GM18909 (cell line): ENCODE results near the gene MAPK14.
"Not testable (repeated sequence)": the region's sequence is repeated elsewhere in the genome, so short reads cannot be mapped to it uniquely, and the experiment has no call there.

Source experiments
- ATAC-seq: cut with Tn5 transposase; IDR thresholded peaks from one replicate; pipeline ENCODE4 v1.9.1; 2021; ENCODE audit warnings: mild to moderate bottlenecking; ENCODE audit not compliant: unreplicated experiment, poor library complexity

The MAPK14 gene

DNA sequence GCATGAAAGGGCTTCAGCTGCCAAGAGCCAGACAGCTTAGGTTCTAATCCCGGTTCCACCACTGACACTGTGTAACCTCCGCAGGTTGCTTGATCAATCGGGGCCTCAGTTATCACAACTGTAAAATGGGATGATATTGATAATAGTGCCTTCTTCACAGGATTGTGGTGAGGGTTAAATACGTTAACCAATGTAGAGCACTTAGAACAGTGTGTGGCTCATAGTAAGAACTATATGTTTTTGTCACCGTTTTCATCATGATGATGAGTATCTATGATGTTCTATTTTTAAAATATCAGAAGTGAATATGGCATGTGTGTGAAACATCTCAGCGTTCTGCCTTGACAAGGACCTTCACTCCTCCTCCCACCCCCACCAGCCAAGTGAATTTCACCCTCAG lies 92.4 kb downstream of the MAPK14 start:
- no peak for ATAC-seq

DNA sequence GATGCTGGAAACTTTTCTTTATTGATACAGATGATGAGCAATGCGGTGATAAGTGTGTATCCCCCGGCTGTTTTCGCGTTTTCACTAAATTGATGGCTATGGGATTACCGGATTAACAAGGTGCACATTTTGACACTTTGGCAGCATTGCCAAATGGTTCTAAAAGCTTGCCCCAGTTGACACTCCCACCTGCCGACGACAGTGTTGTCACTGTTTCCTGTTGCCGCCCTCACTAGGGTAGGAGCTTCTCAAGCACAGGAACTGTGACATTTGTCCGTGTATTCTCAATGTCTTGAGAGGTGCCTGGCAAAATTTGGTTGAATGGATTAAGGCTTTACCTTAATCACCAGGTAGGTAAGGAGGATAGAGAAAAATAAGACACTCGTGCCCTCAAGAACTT lies 92.9 kb downstream of the MAPK14 start:
- ATAC-seq = peak; percentile 44

DNA sequence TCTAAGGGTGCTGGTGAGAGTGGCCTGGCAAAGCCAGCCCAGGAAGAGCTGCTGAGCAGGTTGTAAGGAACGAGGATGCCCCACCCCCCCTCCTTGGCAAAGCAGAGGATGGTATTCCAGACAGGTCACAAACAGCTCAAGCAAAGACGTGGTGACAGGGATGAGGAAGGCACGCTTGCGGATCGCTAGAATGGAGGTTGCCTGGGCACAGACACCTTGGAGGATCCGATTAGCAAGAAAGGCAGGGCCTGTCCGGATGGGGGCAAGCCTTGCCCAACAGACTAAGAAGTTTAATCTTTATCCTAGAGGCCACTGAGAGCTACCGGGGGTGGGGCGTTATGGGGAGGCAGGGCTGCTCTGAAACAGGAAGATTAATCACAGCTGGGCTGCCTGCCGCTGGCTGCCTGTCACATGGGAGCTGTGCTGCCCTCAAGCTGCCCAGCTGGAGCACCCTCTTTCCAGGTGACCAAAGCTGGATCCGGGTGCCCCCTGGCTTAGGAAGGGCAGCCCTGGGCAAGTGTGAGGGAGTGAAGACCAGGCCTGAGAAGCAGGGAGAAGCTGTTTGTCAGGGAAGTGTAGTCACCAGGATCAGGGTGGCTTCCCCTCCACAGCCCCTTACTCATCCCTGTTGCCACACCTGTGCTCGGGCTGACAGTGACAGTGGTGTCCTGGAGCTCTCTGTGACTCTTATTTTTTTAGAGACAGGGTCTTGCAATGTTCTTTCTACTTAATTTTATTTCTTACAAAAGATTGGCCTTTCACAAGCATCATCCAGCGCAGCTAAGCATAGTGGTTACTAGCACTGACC lies 93.6 kb downstream of the MAPK14 start:
- ATAC-seq = no peak

DNA sequence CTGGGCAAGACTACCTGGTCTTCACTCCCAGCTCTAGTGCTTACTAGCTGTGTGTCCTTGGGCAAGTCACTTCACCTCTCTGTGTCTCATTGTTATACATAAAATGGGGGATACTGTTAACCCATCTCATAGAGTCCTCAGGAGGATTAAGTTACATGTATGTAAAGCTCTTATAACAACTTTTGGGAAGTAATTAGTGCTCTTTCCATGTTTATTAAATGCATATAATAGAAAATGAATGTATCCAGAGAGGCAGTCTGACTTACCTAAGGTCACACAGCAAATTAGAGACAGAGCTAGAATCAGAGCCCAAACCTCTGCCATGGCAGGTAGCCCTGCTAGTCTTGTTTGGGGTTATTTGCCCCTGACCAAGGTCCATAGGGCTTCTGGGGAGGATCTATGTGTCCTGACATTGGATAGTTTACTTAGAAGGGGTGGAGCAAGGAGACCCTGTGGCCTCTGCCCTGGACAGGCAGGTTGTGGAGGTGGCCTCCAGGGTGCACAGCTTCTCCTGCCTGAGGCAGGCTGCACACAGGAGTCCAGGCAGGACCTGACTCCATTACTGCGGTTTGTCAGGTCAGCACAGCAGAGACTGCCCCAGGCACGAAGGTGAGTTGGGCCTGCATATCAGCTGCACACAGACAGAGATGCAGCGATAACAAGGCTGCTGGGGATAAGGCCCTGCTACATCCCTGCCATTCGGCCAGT lies 94.3 kb downstream of the MAPK14 start:
- no peak for ATAC-seq

DNA sequence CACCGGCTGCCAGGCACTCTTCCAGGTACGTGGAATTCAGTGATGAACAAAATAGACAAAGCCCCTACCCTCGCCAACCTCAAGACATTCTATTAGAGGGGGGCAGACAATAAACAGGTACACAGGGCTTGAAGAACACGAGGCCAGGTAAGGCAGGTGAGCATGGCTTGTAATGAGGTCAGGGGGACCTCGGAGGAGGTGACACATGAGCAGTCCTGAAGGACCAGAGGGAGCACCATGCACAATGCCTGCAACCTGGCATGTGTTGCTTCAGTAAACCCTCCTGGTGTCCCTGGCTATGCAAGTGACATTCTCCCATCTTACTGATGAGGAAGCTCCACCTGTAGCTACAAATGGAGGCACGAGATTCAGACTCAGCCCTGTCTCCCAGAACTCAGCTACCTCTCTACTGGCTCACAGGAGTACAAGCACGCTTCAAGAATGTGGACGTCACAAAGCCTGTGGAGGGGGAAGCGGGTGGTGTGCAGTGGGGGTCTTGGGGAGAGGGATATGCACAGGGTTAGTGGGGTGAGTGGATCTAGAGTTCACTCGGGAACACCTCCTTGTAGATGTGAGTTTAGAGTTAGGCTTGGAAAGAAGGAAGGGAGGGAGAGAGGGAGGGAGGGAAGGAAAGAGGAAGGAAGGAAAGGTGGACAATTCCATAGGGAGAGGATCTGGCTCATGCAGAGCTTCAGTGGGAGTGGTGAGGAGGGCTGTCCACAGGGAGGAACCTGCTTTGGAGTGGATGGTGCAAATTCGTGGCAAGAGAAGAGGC lies 95.1 kb downstream of the MAPK14 start:
- no peak for ATAC-seq

DNA sequence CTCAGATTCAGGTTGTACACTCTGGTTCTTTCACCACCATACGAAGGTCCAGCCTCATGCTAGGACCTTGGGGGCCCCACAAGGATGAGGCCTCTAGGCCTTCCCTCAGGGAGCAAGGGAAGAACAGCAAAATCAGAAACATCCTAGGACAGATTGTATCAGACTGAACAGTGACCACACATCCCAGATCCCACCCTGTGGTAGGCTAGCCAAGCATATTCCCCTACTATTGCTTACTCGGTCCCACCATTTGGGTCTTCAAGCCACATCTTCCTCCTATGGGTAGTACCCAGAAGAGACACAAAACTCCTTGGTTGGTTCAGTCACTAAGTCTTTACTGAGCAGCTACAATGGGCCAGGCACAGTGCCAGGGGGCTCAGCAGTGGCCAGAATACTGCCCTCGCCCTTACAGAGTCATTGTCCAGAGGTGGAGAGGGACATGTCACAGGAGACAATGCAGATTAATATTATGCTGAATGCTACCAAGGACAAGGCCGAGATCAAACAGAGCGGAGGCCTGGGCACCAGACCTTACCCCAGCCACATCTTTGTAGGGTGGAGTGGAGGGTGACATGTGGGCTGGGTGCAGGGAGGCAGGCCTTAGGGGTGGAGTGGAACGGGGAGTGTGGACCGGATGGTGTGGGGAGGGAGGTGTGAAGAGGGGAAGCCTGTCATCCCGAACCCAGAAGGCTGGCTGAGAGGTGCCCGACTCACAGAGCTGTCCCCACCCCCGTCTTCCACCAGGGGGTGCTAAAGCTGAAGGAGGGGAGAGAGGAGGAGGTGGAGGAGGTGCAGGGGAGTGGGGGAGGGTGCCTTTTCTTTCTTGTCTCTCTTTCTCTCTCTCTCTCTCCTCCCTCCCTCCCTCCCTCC lies 95.9 kb downstream of the MAPK14 start:
- peak; percentile 57 for ATAC-seq

DNA sequence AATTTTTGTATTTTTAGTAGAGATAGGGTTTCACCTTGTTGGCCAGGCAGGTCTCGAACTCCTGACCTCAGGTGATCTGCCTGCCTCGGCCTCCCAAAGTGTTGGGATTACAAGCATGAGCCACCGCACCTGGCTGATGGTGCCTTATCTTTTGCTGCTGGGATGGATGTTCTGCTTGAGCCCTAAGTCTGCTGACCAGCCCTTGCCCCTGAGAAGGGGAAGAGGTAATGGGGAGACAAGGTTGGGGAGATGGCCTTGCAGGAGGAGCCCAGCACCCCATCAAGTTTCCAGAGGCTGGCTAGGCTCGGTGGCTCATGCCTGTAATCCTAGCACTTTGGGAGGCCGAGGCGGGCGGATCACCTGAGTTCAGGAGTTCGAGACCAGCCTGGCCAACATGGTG lies 96.7 kb downstream of the MAPK14 start:
- not testable (repeated sequence) for ATAC-seq

DNA sequence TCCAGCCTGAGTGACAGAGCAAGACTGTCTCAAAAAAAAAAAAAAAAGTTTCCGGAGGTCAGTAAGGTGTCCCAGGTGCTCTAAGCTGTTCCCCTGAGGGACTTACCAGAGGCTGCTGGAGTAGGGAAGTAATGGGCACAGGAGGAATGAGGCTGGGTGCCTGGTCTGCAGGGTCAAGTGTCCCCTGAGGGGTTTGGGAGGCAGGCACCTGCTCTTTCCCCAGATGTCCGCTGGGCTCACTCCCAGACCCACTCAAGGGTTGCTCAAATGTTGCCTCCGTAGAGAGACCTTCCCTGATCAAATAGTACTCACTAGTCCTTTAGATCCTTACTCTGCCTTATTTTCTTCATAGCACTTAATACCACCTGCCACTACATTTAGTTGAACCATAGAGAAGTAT lies 97.3 kb downstream of the MAPK14 start:
- no peak for ATAC-seq

DNA sequence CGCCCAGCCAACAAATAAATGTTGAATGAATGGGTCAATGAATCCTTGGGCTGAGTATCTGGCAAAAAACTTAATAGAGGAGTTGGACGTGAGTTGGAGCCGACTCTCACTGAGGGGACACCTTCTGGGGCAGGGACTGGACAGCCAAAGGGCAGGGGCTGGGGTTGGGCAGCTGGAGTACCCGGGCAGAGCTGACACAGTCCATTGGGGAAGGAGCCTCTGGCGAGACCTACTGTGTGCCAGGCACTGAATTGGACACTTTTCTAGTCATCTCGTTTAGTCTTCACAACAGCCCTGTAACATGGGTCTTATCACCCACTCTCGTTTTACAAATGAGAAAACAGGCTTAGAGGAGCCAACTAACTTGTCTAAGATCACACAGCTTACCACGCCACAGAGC lies 98.0 kb downstream of the MAPK14 start:
- ATAC-seq = no peak

DNA sequence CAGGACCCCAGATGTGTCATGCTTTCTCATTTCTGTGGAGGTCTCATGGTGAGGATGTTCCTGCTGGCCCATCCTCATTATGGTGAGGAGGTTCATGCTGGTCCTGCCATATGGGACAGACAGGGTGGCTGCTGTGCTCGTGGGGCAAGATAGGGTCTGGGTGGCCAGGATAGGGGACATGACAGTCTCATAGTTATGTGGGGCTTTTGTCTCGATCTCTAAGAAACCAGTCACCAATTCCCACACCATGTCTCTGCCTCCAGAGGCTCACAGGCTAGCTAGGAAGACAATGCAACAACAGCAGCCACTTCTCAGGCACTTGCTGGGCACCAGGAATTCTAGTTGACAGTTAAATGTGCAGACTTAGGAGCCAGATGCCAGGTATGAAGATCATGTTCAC lies 98.5 kb downstream of the MAPK14 start:
- ATAC-seq = no peak

DNA sequence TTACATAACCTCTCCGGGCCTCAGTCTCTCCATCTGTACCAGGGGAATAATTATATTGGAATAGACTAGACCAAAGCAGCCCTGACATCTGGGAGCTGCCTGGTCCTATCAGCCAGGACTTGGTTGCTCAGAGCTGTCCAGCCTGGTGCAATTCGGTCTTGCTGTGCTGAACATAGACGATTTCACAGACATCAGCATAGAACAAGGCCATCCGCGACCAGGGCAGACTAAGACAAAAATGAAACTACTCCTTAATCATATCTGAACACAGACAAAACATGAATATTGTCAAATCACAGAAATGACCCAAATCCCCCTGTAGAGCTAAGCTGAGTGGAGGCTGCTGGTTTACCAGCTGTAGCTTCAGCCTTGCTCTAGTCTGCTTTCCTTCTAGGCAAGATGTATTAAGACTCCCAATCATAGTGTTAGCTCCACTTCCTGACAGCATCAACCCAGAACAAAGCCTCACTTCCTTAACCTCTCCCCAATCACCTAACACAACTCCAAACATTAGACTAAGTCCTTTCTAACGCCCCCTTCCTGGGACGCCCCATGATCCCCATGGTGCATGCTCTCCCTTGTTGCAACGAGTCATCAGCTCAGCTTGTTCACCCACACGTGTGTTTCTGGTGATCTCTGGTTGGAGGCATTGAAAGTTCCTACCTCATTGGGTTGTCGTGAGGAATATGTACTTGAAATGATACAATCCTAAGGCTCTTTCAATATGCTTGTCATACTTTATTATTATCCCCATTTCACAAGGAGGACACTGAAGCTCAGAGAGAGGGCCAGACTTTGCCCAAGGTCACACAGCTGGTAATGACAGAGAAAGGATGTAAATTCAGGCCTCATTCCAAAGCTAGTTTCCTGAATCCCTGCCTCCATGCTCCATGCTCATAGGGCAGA lies 99.2 kb downstream of the MAPK14 start:
- ATAC-seq = no peak

DNA sequence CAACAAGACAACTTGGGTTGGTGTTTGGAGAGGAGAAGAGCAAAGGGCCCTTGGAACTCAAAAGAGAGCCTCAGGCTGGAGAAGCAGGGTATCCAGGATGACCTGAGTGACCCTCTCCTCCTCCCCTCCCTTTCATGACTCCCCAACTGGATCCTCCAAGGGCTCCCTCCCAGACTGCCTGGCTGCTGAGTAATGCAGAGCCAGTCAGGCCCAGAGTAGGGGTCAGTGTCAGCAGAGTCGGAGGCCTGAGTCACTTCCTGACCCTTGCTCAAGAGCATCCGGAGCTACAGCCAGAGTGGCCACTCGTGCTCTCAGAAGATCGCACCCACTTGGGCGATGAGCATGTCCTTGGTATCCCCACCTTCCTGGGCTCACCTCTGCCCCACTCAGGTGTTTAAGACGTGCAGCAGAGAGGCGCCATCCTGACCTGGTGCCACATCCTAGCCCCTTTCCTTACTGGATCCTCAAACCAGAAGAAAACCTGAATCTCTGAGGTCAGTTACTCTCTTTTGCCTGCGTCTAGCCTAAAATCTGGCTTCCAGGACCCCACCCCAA lies 99.9 kb downstream of the MAPK14 start:
- ATAC-seq = no peak

DNA sequence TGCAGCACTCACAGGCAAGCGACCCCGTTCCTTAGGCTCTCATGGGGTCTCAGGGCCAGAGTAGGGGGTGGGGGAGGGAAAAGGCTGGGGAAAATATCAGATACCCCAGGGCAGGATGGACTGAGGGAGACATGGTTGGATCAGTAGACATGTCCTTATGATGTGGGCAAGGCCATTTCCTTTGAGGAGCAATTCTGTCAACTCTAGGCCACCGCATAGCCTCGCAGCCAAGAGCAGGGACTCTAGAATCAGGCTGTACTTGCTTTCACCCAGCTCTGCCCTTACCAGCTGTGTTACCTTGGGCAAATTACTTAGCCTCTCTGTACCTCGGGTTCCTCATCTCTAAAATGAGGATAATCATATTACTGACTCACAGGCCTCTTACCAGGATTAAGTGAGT lies 100.5 kb downstream of the MAPK14 start:
- no peak for ATAC-seq

DNA sequence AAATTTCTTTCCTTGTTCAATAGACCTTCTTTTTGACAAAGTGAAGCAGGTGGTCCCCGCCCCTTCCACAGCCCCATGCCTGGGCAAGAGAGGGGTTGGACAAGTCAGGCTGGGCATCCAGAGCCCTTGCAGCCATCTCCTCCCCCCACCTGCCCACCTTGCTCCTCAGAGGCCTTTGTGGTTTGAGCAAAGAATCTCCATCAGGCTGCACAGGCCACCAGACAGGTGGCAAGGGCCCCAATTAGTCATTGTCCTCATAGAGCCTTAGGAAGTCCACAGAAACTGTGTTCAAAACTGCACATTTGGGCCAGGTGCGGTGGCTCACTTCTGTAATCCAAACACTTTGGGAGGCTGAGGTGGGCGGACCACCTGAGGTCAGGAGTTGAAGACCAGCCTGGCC lies 101.2 kb downstream of the MAPK14 start:
- no peak for ATAC-seq

DNA sequence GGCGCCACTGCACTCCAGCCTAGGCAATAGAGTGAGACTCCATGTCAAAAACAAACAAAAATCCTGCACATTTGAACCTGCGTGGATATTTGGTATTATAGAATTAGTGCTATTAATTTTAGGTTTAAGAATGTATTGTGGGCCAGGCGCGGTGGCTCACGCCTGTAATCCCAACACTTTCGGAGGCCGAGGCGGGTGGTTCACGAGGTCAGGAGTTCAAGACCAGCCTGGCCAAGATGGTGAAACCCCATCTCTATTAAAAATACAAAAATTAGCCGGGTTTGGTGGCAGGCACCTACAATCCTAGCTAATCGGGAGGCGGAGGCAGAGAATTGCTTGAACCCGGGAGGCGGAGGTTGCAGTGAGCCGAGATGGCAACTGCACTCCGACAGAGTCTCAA lies 101.7 kb downstream of the MAPK14 start:
- not testable (repeated sequence) for ATAC-seq

DNA sequence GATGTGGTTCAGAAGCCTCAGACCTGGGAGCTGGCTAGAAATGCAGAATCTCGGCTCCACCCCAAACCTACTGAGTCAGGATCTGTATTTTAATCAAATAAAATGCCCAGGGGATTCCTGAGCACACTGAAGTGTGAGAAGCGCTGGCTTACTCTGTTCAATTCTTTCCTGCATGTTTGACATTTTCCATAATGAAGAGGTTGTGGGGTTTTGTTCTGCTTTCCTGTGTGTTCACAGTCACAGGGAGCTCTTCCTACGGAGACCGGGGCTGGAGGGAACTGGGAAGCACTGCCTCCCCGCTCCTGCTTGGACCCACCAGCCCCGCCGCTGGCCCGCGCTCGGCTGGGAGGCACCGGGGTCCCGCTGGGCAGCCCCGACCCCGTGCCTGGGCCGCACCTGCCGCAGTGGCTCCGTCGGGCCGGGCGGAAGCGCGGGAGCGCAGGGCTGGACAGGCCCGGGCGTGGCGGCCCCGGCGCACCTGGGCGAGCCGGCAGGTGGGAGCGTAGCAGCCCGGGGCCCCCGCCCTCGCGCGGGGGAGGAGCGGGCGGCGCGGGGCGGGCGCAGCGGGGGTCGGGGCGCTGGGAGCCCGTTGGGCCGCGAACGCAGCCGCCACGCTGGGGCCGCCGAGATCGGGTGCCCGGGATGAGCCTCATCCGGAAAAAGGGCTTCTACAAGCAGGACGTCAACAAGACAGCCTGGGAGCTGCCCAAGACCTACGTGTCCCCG lies 102.5 kb downstream of the MAPK14 start, which contains the start of gene MAPK13:
TSS of gene MAPK13 (plus strand) at position 573 of the 726 bp plus-strand sequence. CDS start at position 643, 70 bp downstream.
- no peak for ATAC-seq

DNA sequence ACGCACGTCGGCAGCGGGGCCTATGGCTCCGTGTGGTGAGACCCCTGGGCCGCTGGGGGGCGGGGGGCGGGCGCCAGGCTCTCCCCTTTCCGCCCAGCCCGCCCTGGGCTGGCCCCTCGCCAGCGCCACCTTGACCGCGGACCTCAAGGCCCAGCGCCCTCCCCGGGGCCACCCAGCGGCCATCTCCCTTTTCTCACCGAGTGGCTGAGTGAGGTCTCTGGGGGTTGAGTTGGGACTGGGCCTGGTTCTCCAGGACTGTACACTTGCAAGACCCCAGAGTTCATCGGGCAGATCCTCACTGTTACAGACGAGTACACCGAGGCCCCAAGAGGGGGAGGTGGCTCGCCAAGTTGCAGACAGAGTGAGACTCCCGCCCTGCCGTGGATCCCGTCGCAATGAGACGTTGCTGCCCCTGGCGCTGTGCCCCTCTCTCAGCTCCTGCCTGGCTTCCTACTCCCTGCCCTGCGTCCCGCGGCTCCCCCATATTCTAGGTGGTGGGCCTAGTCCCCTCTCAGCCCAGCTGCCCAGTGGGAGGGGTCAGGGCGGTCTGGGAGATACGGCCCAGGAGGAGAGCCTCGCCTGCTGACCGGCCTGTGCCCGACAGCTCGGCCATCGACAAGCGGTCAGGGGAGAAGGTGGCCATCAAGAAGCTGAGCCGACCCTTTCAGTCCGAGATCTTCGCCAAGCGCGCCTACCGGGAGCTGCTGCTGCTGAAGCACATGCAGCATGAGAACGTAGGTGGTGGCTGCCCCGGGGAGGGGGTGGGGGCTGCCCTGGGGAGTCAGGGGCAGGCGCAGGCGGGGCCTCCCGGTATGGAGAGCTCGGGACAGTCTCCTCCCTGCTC lies 103.3 kb downstream of the MAPK14 start:
- peak; percentile 18 for ATAC-seq
